HG03108 (cell line): ENCODE data around the gene TNXB.
"Not testable (repeated sequence)": the region's sequence is repeated elsewhere in the genome, so short reads cannot be mapped to it uniquely, and the experiment has no call there.

Source experiments
- ATAC-seq: cut with Tn5 transposase; IDR thresholded peaks from one replicate; pipeline ENCODE4 v1.9.1; 2021; ENCODE audit warnings: moderate library complexity; ENCODE audit not compliant: unreplicated experiment

The TNXB gene

GRCh38 chr6:32086661-32087573 lies 22.2 kb downstream of the TNXB start:
- no peak for ATAC-seq

GRCh38 chr6:32085759-32086459 lies 23.2 kb downstream of the TNXB start:
- ATAC-seq: no peak

- ATAC-seq: no peak
Measured at GRCh38 chr6:32084780-32085179, 24.4 kb downstream of the TNXB start.

GRCh38 chr6:32083812-32084768 lies 25.0 kb downstream of the TNXB start:
- no peak for ATAC-seq

GRCh38 chr6:32082935-32083334 lies 26.2 kb downstream of the TNXB start:
- ATAC-seq: no peak

GRCh38 chr6:32082478-32082877 lies 26.7 kb downstream of the TNXB start:
- ATAC-seq: no peak

GRCh38 chr6:32081168-32081990 lies 27.8 kb downstream of the TNXB start:
- no peak for ATAC-seq

GRCh38 chr6:32079566-32080290 lies 29.4 kb downstream of the TNXB start:
- no peak for ATAC-seq

GRCh38 chr6:32076321-32076809 lies 32.8 kb downstream of the TNXB start:
- no peak for ATAC-seq

GRCh38 chr6:32075781-32076180 lies 33.4 kb downstream of the TNXB start:
- ATAC-seq: no peak

- no peak for ATAC-seq
Measured at GRCh38 chr6:32074996-32075532, 34.1 kb downstream of the TNXB start.

- ATAC-seq: no peak
Measured at GRCh38 chr6:32073613-32074012, 35.5 kb downstream of the TNXB start.

- ATAC-seq: no peak
Measured at GRCh38 chr6:32073101-32073500, 36.0 kb downstream of the TNXB start.

GRCh38 chr6:32070814-32071543 lies 38.2 kb downstream of the TNXB start:
- ATAC-seq: no peak

- ATAC-seq: no peak
Measured at GRCh38 chr6:32069878-32070515, 39.1 kb downstream of the TNXB start.

GRCh38 chr6:32069460-32069859 lies 39.7 kb downstream of the TNXB start:
- no peak for ATAC-seq

GRCh38 chr6:32068867-32069266 lies 40.3 kb downstream of the TNXB start:
- ATAC-seq: no peak

GRCh38 chr6:32068315-32068714 lies 40.8 kb downstream of the TNXB start:
- ATAC-seq: not testable (repeated sequence)
